Nephron (organoid): Measurements from ENCODE around the gene CACNA2D2.

Source experiments
- H3K27ac Mint-ChIP-seq, 3 experiments: 2 replicates each; pipeline ENCODE4 v1.8.0; 2020; ENCODE audit warnings: mixed read lengths in 3 of 3, mild to moderate bottlenecking in 2 of 3, moderate library complexity in 1 of 3
- H3K27me3 Mint-ChIP-seq: 2 replicates; pipeline ENCODE4 v1.8.0; 2021; ENCODE audit warnings: low read depth, mild to moderate bottlenecking, moderate library complexity, mixed read lengths
- H3K36me3 Mint-ChIP-seq: 2 replicates; pipeline ENCODE4 v1.8.0; 2020; ENCODE audit warnings: low read depth, mixed read lengths
- H3K4me1 Mint-ChIP-seq: 2 replicates; pipeline ENCODE4 v1.8.0; 2020; ENCODE audit warnings: mixed read lengths
- H3K4me3 Mint-ChIP-seq, 3 experiments: 2 replicates each; pipeline ENCODE4 v1.8.0; 2020; ENCODE audit warnings: mild to moderate bottlenecking in 3 of 3, mixed read lengths in 3 of 3, moderate library complexity in 2 of 3
- H3K9me3 Mint-ChIP-seq: 2 replicates; pipeline ENCODE4 v1.8.0; 2020; ENCODE audit warnings: mixed read lengths
- CTCF ChIP-seq, 3 experiments: fragments of 200-600 bp; sonication (generic); IDR thresholded peaks; one replicate each; pipeline ENCODE4 v1.5.0; 2021; ENCODE audit warnings: antibody characterized with exemption in 3 of 3; ENCODE audit not compliant: unreplicated experiment in 3 of 3

Gene CACNA2D2

DNA sequence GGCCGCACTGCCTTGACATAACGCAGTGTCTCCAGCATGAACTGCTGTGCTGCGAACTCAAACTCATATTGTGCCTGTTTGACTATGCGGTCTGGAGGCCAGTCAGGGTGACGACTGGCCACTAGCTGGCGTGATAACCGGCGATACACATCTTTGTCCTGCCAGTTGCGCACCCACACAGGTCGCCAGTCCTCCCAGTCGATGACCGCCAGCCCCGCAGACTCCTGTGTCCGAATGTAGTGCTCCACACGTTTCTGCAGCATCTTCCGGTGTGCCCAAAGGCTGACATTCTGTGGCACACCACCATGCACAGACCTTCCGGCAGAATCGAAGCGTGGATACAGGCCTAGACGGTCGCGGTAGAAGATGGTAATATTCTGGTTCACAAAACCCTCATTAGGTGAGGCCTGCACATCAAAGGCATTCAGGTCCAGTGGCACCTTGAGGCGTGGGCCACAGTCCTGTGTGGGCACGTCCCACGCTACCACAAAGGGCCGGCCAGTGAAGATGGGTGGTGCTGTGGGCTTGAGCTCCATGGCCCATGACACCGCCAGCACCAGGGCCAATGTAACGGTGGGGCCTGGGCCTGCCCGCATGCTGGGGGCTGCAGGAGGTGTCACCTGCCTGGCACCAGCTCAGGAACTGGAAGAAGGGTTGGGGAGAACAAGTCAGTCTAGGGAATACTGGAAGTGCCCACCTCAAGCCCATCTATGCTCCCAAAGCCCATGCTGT lies 183.4 kb downstream of the CACNA2D2 start:
- Mint-ChIP-seq H3K4me3 (peak overlapping the region; percentile 93 to 99 (median 99)), H3K36me3 (peaks cover 41% of the 10 kb centered on the region), H3K27ac (peak overlapping the region; percentile 99), H3K4me1 (peaks cover 41% of the 10 kb centered on the region), H3K9me3 (no peaks in the 10 kb centered on the region), H3K27me3 (no peaks in the 10 kb centered on the region)
- TF ChIP-seq CTCF (IDR thresholded peaks at IDR 0.05; ENCODE audit: unreplicated experiment in 3 of 3), result no peak

GRCh38 chr3:50319181-50319893 lies 184.1 kb downstream of the CACNA2D2 start:
- Mint-ChIP-seq H3K27me3 (no peaks in the 10 kb centered on the region), H3K27ac (peak overlapping the region; percentile 82 to 99 (median 99)), H3K36me3 (peaks cover 43% of the 10 kb centered on the region), H3K9me3 (no peaks in the 10 kb centered on the region), H3K4me1 (peaks cover 33% of the 10 kb centered on the region), H3K4me3 (peak overlapping the region; percentile 93 to 99 (median 99))
- TF ChIP-seq CTCF (IDR thresholded peaks at IDR 0.05; ENCODE audit: unreplicated experiment in 3 of 3), result no peak

DNA sequence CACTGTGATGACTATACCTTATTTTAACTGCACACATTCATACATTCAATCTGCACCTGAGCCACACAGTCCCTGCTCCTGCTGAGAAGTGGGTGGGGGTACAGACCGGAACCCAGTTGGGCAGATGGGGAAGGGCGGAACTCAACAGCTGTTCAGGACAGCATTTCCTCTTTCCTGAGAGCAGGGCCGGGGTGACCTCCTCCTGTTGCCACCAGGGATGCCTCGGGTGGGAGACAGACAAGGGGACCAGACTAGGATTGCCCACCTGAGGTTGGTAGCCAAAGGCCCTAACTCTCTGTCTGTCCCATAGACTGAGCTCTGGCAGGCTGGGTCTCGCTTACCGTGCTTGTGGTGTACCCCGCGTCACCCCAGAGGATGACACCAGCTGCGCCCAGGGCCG lies 184.8 kb downstream of the CACNA2D2 start:
- H3K4me1 Mint-ChIP-seq, result peaks cover 33% of the 10 kb centered on the region
- peaks cover 50% of the 10 kb centered on the region for H3K36me3 Mint-ChIP-seq
- no peak for TF ChIP-seq CTCF (IDR thresholded peaks at IDR 0.05; ENCODE audit: unreplicated experiment in 3 of 3)
- H3K9me3 Mint-ChIP-seq, result peaks cover 6% of the 10 kb centered on the region
- H3K27ac Mint-ChIP-seq, result peak overlapping the region; percentile 35 to 99 (median 59)
- H3K4me3 Mint-ChIP-seq, result peak overlapping the region; percentile 76 to 99 (median 93)
- no peaks in the 10 kb centered on the region for H3K27me3 Mint-ChIP-seq

GRCh38 chr3:50318163-50318562 lies 185.3 kb downstream of the CACNA2D2 start:
- Mint-ChIP-seq H3K9me3 (peaks cover 7% of the 10 kb centered on the region), H3K4me1 (peaks cover 32% of the 10 kb centered on the region), H3K27ac (peak overlapping the region in 2 of 3 experiments; percentile 59 to 99), H3K4me3 (peak overlapping the region; percentile 76 to 99 (median 93)), H3K27me3 (no peaks in the 10 kb centered on the region), H3K36me3 (peaks cover 54% of the 10 kb centered on the region)
- TF ChIP-seq CTCF (IDR thresholded peaks at IDR 0.05; ENCODE audit: unreplicated experiment in 3 of 3), result no peak

- TF ChIP-seq CTCF (IDR thresholded peaks at IDR 0.05; ENCODE audit: unreplicated experiment in 3 of 3), result no peak
- peaks cover 7% of the 10 kb centered on the region for H3K9me3 Mint-ChIP-seq
- H3K36me3 Mint-ChIP-seq, result peaks cover 56% of the 10 kb centered on the region
- peak overlapping the region; percentile 24 to 62 (median 61) for H3K4me3 Mint-ChIP-seq
- no peaks in the 10 kb centered on the region for H3K27me3 Mint-ChIP-seq
- peak overlapping the region in 2 of 3 experiments; percentile 25 to 51 for H3K27ac Mint-ChIP-seq
- H3K4me1 Mint-ChIP-seq, result peaks cover 28% of the 10 kb centered on the region
Observed at GRCh38 chr3:50317300-50317699, 186.1 kb downstream of the CACNA2D2 start.
